A204.1 (cell line): ENCODE results near the gene INHBA.

Source experiments
- FAIRE-seq: peaks from 2 replicates; lab custom pipeline; 2012; peaks lifted over from hg19 to GRCh38; lab: Jason Lieb, UNC

Gene INHBA

DNA sequence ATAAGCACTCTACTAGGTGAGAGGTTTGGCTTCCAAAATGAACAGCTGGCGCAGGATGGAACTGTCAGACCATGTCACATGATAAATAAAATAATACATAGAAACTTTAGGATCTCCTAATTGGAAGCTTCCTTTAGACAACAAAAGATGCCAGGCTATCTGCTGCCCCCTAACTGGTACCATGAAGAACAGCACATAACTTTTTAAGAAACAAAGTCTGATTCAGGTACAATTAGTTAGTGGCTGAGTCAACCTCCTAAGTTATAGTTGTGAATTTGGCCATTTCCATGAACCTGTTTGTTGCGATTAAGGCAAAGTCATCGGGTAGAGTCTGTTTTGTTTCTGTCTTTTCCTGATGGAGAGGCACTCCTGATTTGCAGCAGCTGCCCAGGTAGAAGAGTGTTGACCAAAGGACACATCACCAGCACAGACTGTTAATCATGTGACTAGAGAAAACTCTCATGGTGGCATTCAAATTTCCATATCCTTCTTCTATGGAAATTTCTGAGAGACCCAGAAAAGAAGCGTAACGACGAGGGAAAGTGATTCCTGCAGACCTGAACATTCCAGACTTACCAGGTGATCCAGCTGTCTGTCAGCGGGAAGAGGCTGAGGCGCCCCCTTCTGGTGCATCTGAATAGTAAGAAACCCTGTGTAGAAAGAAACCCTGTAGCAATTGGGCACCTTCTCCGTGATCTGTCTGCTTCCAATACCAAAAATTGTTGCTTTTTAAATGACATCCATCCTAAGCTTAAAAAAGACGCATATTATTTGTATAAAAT lies 8.6 kb upstream of the INHBA start:
- no peak for FAIRE-seq

DNA sequence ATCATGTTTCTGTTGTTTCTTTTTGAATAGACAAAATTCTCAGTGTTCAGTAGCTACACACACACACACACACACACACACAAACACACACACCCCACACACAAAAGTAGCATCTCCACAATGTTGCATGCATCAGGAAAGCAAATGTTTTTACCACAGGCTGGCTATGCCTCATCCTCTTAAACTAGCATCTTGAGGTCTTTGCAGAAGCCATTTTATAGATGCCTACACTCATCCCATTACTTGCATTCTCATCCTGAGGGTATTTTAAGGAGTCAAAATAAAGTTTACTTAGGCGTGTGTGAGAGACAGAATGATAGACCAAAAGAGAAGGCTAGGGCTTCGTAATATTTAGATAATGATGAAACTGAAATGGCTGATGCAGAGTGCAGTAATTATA lies 7.9 kb upstream of the INHBA start:
- no peak for FAIRE-seq

DNA sequence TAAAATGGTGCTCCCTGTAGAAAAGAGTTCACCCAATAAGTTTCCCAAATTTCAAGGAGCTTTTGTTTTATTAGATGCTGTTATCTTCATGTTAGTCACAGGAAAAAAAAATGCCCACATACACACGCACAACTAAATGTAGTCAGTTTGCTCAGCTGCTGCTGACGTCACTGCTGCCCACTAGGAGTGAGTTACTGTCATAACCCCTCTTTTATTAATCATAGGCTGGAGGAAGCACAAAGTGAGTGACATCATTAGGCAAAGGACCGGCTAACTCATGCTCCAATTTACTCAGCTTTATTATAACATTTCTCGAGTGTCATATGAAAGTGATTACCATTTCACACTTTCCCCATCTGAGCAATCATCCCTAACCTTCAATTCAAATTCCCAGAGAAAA lies 6.7 kb upstream of the INHBA start:
- no peak for FAIRE-seq

DNA sequence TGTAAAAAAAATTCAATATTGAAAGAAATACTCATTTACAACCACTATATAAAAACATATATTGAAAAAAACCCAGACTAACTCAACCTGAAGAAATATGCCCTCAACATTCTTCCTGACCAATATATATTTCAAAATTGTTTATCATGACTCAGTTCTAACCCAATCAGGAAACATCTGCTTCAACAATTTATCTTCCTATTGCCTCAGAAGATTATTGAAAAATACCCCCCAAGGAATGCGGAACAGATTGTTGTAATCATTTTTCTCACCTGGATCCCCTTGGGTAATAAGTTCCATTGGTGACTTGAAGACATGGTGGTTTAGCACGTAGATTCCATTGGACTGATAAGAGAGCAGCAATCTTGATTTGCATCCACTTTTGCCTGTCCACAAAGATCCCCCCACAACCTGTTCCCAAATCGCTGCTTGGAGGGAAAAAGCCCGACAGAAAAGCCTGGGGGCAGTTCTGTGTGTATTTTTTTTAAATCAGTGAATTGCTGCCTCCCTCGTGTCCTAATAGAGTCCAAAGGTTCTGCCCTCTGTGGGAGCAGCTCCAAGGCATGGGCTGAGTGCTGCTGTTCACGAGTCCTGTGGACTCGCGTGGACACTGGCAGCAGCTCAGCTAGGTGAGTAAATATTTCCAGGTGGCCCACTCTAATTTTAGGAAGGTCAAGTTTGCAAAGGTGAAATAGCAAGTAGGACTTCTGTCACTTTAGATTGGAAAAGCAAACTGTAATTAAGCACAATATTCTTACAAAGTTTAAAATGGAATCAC lies 5.9 kb upstream of the INHBA start:
- no peak for FAIRE-seq

DNA sequence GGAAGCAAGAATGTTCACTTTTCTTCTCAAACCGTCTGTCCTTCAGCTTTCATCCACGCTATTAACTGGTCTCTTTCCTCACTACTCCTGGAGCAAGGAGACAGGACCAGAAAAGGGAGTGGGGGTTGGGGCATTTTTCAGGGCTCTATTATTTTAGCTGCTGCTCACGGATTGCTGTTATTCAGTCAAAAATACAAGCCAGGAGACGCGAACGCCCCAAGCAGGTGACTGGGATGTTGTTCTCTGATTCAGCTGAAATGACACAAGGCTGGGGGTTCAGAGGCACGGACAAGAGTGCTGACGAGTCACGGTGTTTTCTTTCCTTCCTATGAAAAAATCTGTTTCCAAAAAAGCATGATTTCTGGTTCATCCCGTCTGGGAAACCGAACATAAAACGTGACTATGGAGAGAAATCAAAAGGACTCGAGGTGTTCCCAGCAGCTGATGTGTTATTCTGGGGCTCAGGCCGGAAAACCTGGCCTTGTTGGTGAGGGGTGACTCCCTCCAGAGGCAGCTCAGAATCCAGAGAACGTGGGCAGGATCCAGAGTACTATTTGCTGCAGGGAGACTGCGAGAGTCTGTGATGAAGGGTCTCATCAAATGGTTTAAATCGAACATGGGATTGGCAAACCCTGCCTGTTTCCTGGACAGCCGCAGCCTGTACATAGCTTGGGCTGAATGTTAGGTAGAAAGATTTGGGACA lies 3.5 kb upstream of the INHBA start:
- no peak for FAIRE-seq

DNA sequence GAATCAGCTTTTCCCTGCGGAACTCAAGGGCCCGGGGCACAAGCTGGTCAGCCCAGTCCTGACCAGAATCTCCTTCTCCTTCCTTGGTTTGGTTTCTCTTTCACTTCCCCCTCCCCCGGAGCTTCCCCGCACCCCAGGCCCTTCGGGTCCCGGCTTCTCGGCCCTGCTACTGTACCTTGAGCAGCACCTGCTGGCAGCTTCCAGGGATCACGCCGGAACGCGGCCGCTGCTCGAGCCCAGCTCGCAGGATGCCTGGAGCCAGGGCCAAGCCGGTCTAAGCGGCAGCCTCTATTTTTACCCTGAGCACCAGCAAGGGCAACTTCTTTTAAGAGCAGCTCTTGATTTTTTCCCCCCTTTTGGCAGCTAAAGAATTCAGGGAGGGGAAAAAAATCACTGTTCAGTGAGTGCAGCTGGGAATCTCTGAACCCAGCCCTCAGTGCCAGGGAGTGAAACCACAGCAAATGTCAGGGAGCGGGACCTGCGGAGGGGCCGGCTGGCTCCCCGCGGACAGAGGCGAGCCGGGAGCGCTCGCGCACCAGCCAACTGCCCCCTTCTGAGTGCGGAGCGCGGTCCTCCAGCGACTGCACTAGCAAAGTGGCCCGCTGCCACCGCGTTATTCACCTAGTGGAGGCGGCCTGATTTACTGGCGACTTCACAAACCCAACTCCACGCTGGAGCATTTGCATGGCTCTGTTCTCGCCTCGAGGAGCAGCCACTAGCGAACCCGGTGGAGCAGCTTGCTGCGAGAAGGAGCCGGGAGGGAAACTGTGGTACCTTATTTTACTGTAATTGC lies 2.4 kb upstream of the INHBA start:
- no peak for FAIRE-seq

DNA sequence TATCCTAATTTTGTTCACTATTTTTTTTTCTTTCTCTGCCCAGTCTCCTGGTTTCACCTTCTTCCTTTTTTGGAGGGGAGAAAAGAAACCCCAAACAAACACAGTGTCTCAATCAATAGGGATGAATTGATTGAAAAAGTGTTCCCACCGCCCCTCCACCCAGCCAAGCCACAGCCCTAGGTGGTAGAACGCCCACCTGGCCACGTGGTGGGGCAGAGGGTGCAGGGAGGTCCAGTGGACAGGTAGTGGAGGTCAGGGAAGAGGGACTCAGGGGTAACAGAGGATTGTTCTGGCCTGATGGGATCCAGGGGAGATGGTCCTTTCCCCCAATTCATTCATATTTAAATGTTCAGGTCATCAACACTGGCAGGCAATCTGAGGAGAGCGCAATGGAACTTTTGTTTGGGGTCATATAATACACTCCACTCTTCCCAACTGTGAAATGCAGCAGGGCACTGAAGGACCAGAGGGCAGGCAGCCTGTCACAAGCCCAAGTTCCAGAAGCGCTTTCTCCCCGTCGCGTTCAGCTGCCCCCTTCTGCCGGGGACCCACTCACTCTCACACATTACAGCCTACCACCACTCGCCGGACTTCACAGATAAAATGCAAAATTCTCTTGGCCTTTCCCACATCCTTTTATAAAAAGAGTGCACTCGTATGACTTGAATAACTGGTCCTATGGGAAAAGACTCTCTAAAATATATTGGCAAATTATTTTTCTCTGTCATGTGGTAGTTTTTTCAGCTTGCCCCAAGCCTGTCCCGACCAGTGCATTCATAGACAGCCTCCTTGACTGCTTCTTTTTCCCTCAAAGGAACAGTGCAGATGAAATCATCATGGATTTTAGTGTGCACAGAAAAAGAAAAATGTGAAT lies 1.6 kb downstream of the INHBA start:
- no peak for FAIRE-seq

DNA sequence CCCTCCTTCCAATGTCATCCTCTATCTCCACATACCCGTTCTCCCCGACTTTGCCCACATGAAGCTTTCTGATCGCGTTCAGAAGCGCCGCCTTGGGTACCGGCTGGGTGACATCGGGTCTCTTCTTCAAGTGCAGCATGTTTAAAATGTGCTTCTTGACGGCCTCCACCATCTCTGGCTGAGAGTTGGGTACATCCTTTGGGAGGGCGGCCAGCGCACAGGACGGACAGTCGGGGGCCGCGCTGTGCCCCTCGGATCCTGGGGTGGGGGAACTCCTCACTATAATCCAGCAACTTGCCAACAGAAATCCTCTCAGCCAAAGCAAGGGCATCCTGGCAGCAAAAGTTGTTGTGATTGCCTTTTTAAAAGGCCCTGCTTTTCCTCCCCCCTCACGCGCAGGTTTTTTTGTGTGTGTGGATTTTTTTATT lies 2.8 kb downstream of the INHBA start:
- no peak for FAIRE-seq

DNA sequence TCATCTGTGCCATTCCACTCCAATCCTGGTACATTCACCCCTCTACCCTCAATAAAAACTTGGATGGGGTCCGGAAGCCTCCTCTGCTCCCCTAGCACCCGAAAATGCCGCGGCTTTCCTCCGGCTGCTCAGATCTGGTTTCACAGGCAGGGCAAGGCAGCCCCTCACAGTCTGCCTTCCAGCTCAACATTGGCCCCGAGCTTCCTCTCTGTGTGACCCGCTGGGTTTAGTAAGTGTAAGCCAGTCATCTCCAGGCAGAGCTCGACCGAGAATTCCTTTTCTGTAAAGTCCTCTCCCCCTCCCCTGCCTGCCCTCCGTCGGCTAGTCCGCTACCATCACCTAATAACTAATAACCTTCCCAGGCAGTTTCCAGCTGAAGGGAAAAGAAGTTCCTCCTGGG lies 3.4 kb downstream of the INHBA start:
- FAIRE-seq: no peak

DNA sequence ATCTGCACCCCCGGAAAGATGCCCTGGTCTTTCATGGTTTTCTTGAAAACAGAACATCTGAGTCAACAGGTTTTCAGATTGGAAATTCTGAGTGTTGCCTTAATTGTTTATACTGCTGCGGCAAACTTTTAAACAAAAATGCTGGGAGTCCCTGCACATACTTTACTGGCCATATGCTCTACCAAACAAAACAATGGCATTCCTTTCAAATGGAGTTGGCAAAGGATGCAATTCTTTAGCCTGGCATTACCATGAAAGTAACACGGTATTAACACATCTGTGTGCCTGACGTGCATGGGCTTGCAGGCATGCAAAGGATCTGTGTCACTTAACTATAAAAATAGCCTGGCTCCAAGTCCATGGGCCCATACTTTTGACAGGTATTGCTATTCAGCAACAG lies 4.2 kb downstream of the INHBA start:
- FAIRE-seq: no peak

DNA sequence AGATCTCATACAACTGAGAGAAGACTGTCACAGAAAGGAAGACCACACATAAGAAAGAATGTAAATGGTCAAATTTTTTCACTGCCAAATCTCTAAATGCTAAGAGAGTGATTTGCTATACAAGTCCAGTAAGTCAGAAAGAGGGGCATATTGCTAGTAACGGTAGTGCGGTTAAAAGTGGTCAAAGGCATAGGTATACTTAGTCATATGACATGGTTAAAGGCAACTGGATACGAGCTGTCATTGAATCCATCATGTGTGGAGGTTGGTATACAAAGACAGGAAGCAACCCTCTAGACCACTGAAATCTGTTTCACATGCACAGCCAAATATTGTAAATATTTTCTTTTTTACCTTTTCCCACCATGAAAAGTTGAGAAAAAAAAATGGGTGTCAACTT lies 4.8 kb downstream of the INHBA start:
- no peak for FAIRE-seq

DNA sequence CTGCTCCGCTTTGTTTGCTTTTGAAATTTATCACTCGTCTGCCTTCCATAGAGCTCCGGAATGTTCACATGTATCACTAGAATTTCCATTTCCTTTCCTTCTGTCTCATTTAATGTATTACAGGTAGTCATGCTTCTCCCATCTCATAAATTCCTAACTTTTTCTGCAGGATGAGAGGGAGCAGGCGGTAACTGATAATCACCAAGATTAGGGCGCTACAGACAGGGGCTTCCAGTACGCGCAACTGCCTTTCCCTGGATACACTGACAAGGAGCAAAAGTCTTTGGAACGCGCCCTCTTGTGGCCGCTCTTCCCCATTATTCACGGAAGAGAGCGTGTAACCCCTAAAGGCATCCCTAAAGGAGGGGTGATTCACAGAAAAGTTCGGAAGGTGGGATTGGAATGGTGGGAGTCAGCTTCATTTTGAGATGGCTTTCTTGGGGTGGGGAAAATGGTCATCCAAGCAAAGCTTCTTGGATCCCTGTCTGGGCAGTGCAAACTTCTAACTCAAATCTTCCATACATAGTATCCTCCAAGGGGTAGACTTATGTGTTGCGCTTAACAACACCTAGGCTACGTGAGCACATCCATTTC lies 6.5 kb downstream of the INHBA start:
- no peak for FAIRE-seq

DNA sequence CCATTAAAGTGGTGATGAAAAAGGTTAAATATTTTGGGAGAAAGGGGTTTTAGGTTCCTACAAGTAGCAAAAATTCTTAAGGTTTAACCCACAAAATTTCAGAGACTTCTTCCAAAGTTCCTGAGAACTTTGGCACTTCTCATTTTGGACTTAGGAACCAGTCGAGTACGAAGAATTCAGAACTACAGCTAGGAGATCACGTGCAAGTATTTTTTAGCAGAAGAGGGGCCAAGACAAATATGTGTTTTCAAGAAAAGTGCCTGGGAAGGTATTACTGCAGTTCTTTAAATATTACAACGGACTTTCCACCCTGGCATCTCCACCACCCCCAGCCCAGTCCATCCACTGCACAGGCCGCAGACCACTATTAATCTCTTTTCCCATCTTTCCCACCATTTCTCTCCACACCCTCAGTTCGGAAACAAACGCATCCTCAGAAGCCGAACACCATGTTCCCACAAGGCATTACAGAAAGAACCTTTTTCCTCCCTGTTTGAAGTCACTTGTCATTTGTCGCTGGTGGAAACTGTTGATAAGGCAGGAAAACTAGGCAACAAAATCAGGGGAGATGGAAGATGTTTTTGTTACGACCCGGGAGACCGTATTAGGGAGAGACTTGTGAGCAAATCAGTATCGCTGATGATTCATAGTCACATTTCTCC lies 7.1 kb downstream of the INHBA start:
- FAIRE-seq: no peak

DNA sequence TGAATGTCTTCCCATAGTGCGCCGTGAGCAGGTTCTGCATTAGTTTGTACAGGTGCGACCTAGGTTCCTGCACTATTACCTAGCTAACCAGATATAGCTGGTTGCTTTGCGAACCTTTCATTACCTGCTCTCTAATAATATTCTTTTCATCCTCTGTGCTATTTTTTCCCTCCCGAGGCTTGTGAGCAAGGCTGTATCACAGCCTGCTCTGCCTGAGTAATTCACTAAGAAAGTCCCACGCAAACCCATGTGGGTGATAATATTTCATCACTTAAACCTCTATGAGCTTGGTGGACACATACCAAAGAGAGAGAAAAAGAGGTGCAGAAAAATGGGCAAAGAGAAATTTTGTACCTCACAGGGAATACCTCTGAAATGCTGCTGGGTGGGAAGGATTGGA lies 8.4 kb downstream of the INHBA start:
- no peak for FAIRE-seq

DNA sequence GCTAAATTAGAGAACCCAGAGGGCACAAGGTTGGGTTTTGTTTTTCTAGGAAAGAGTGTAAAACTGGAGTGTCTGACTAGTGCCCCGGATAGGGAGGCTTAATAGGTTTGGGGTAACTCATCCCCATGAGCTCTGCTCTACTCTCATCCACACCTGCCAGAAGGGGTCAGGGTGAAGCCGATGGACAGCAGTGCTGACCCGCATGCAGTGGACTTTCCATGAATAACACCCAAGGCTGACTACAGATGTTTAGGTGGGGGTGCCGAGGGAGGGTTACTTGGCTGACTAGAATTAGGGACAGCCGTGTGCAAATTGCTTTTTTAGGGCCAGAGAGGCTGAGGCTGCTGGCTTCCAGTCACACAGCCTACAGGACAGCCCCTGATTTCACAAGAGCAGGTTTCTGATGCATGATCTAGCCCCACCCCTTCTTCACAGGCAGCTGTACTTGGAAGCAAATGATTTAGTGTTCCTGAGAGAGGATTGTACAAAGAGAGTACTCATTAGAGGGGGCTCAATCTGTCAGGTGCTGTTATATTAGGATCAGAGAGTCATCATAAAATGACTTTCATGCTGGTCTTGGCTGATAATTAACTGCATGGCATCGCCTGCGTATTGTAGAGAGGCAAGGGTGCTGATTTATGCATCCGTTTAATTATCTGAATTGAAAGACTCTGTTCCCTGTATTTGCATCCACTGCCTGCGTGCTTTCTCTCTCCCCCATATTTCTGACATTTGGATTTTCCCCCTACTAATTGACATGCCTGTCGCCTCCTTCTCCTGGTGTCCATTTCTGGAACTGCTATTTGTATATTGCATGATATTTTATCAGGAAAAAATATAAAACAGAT lies 9.5 kb downstream of the INHBA start:
- no peak for FAIRE-seq

DNA sequence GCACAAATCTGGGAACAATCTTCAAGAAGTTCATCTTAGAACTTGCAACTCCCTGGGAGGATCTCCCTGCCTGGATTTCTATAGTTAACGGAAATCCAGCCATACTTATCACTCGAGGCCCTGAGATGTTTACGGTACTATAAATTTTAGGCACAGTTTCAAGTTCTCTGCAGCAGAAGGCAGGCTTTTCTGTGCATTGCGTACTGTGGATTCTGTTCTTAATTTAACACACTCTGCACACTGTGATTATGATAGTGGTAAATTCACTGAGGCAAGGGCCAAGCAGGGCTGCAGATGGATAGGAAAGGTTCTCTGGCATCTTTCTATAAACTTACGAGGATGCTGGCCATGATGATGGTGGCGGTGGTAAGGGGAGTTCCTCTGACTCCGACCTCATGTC lies 10.6 kb downstream of the INHBA start:
- FAIRE-seq: no peak

DNA sequence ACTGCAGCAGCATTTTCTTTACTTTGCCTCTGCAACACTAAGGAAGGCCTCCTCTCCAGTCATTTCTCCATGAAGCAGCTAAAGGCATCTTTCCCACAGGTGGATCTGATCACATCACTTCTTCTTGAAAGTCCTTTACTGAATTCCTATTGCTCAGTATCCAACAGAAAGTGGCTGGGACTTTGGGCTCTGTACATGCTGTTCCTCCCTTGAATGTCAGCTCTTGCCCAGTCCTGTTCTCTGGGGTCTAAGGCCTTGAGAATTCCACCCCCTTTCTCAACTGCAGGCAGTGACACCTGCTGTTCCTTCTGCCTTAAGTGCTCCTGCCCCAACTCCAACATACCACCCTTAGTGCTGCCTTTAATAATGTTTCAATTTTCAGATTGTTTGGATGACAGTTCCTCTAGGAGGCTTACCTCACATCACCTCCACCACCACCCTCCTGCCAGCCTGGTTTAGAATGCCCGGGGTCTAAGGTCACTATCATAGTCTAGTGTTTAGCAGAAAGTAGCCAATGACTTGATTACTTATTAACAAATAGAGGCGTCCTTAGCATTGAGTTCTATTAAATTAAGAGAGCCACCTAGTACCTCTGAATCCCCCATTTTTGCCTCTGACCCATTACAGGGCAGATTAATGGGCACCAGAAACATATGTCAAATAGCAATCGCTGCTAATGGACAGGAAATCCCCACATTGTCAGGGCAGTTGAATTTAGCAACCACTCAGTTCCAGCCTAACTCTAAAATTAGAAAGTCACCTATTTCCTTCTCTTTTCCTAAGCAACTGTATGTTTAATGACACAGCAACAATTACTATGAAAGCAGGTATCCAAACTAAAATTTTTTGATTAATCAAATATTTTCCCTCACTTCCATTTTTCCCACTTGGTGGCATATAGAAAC lies 11.4 kb downstream of the INHBA start:
- no peak for FAIRE-seq

DNA sequence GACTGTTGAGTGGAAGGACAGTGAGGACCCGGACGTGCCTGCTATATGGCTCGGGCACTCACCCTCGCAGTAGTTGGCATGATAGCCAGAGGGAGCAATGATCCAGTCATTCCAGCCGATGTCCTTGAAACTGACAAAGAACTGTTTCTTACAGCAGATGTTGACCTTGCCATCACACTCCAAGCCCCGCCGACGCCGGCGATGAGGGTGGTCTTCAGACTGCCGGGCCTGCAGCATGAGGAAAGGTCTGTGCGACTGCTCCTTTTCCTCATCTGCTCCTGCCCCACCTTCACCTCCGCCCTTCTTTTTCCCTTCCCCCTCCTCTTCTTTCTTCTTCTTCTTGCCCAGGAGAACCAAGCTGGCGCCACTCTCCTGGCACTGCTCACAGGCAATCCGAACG lies 13.1 kb downstream of the INHBA start:
- FAIRE-seq: no peak
